ENCODE data around the gene WDHD1.

WDHD1 gene

DNA sequence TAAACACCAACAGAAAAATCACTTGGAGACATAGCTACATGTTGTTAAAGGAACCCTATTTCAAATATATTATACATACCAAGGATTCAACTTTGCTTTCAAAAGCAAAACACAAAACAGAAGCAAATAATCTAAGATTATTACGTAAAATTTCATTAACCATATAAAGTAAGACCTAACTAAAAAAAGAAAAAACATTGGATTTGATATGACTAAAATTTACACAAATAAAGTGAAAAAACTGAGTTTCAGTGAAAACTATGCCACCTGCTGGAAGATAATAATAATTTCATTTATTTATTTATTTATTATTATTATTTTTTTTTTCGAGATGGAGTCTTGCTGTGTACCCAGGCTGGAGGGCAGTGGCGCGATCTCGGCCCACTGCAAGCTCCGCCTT, 45.2 kb downstream of the WDHD1 start:
- Histone ChIP-seq H4K20me1 (ENCODE audit: low read depth, low read length) (no peaks in the 10 kb centered on the region), H3K36me3 (ENCODE audit: low read length) (peaks cover 43% of the 10 kb centered on the region; the same call in 1 of the 2 replicates), H2AFZ (ENCODE audit: low read depth, low read length, severe bottlenecking) (no peak overlapping the region)

DNA sequence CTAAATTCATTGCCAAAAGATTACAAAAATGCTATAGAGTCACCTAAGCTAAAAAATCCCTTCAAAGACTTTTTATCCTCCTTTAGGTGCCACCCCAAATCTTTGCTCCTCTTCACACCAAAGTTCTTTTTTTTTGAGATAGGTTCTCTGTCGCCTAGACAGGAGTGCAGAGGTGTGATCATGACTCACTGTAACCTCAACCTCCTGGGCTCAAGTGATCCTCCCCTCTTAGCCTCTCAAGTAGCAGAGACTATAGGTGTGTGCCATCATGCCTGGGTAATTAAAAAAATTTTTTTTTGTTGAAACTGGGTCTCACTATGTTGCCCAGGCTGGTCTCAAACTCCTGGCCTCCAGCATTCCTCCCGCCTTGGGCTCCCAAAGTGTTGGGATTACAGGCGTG, 47.9 kb downstream of the WDHD1 start:
- Histone ChIP-seq H3K4me3 (ENCODE audit: insufficient read depth, low read length, poor library complexity, severe bottlenecking) (no peak overlapping the region), H3K27me3 (ENCODE audit: low read length) (no peaks in the 10 kb centered on the region), H3K9ac (ENCODE audit: low read length) (no peak overlapping the region), H4K20me1 (ENCODE audit: low read depth, low read length) (no peaks in the 10 kb centered on the region), H3K9me2 (replicated peaks; ENCODE audit: insufficient read depth, low read length) (no peaks in the 10 kb centered on the region), H3K27ac (ENCODE audit: low read depth, low read length) (no peak overlapping the region), H3K79me2 (ENCODE audit: insufficient read depth, low read length) (no peaks in the 10 kb centered on the region), H2AFZ (ENCODE audit: low read depth, low read length, severe bottlenecking) (no peak overlapping the region), H3F3A (ENCODE audit: insufficient read depth) (0 out of 2 replicates have a peak, but pooled peaks cover 4% of the 10 kb centered on the region), H3K9me3 (ENCODE audit: insufficient read depth, low read length) (no peaks in the 10 kb centered on the region), H3K36me3 (ENCODE audit: low read length) (peaks cover 35% of the 10 kb centered on the region; the same call in 1 of the 2 replicates), H3K4me2 (ENCODE audit: low read depth, low read length, poor library complexity, severe bottlenecking) (no peak overlapping the region)
- TF ChIP-seq EZH2phosphoT487 (conservative IDR thresholded peaks at IDR 0.05; ENCODE audit: low read length), result no peak
- TF ChIP-seq, protein P1, sequence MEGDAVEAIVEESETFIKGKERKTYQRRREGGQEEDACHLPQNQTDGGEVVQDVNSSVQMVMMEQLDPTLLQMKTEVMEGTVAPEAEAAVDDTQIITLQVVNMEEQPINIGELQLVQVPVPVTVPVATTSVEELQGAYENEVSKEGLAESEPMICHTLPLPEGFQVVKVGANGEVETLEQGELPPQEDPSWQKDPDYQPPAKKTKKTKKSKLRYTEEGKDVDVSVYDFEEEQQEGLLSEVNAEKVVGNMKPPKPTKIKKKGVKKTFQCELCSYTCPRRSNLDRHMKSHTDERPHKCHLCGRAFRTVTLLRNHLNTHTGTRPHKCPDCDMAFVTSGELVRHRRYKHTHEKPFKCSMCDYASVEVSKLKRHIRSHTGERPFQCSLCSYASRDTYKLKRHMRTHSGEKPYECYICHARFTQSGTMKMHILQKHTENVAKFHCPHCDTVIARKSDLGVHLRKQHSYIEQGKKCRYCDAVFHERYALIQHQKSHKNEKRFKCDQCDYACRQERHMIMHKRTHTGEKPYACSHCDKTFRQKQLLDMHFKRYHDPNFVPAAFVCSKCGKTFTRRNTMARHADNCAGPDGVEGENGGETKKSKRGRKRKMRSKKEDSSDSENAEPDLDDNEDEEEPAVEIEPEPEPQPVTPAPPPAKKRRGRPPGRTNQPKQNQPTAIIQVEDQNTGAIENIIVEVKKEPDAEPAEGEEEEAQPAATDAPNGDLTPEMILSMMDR (IDR thresholded peaks at IDR 0.05; ENCODE audit: insufficient read depth, low read length, poor library complexity, severe bottlenecking), result no peak

More for the DNA sequence above, 45.2 kb downstream of the WDHD1 start:
- Histone ChIP-seq H3K9me3 (ENCODE audit: insufficient read depth, low read length) (no peaks in the 10 kb centered on the region), H3K9ac (ENCODE audit: low read length) (no peak overlapping the region), H3K4me3 (ENCODE audit: insufficient read depth, low read length, poor library complexity, severe bottlenecking) (no peak overlapping the region), H3F3A (ENCODE audit: insufficient read depth) (0 out of 2 replicates have a peak, but pooled peaks cover 4% of the 10 kb centered on the region), H3K4me2 (ENCODE audit: low read depth, low read length, poor library complexity, severe bottlenecking) (no peak overlapping the region), H3K79me2 (ENCODE audit: insufficient read depth, low read length) (no peaks in the 10 kb centered on the region), H3K27ac (ENCODE audit: low read depth, low read length) (no peak overlapping the region), H3K9me2 (replicated peaks; ENCODE audit: insufficient read depth, low read length) (no peaks in the 10 kb centered on the region), H3K27me3 (ENCODE audit: low read length) (no peaks in the 10 kb centered on the region)
- no peak for TF ChIP-seq EZH2phosphoT487 (conservative IDR thresholded peaks at IDR 0.05; ENCODE audit: low read length)
- TF ChIP-seq, protein P1 (IDR thresholded peaks at IDR 0.05; ENCODE audit: insufficient read depth, low read length, poor library complexity, severe bottlenecking), result no peak

DNA sequence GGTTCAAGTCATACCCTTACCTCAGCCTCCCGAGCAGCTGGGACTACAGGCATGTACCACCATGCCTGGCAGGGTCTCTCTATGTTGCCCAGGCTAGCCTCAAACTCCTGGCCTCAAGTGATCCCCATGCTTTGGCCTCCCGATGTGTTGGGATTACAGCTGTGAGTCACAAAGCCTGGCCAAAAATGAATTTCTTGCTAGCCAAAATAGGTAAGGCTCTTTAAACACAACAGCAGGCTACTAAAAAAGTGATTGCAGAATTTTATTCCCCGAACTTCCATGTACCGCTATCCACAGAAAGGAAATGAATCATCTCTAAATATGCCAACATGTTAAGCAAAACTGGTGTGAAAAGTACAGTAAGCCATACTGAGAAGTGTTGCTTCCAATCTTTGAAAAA, 50.6 kb downstream of the WDHD1 start:
- Histone ChIP-seq H3K27me3 (ENCODE audit: low read length) (no peaks in the 10 kb centered on the region), H3K27ac (ENCODE audit: low read depth, low read length) (no peak overlapping the region), H3K9me3 (ENCODE audit: insufficient read depth, low read length) (no peaks in the 10 kb centered on the region), H3K79me2 (ENCODE audit: insufficient read depth, low read length) (no peaks in the 10 kb centered on the region), H3K9me2 (replicated peaks; ENCODE audit: insufficient read depth, low read length) (no peaks in the 10 kb centered on the region), H4K20me1 (ENCODE audit: low read depth, low read length) (no peaks in the 10 kb centered on the region), H3K9ac (ENCODE audit: low read length) (no peak overlapping the region), H3K4me3 (ENCODE audit: insufficient read depth, low read length, poor library complexity, severe bottlenecking) (no peak overlapping the region), H3K4me2 (ENCODE audit: low read depth, low read length, poor library complexity, severe bottlenecking) (no peak overlapping the region), H2AFZ (ENCODE audit: low read depth, low read length, severe bottlenecking) (no peak overlapping the region), H3K36me3 (ENCODE audit: low read length) (peaks cover 43% of the 10 kb centered on the region; the same call in 1 of the 2 replicates), H3F3A (ENCODE audit: insufficient read depth) (0 out of 2 replicates have a peak, but pooled peaks cover 4% of the 10 kb centered on the region)
- TF ChIP-seq, protein P1 (IDR thresholded peaks at IDR 0.05; ENCODE audit: insufficient read depth, low read length, poor library complexity, severe bottlenecking), result no peak
- TF ChIP-seq EZH2phosphoT487 (conservative IDR thresholded peaks at IDR 0.05; ENCODE audit: low read length), result no peak

Measured in SU-DHL-6 (cell line).